Adrenal gland (tissue), 5 donors: ENCODE results near the gene ALDH1A1.

Source experiments
- POLR2A ChIP-seq, 2 donors: fragments of 450-650 bp; IDR thresholded peaks; one replicate each; pipeline ENCODE4 v1.6.1; 2017; ENCODE audit warnings: antibody characterized with exemption in 2 of 2, mild to moderate bottlenecking in 2 of 2, moderate library complexity in 1 of 2
- TF ChIP-seq, protein P1 (sequence below), 6 experiments: fragments of 450-650 bp in 4 of 6; fragments of 200-600 bp in 2 of 6; sonication (generic) in 1 of 6; IDR thresholded peaks; 1 replicate in 5 of 6; 2 replicates in 1 of 6; pipeline versions ENCODE4 v1.5.1 to v1.8.0; 2016 to 2021; ENCODE audit warnings: antibody characterized with exemption in 6 of 6, mild to moderate bottlenecking in 2 of 6, moderate library complexity in 1 of 6
- donor health status: DM: no; HTN: no; CAD: no.

DNA sequence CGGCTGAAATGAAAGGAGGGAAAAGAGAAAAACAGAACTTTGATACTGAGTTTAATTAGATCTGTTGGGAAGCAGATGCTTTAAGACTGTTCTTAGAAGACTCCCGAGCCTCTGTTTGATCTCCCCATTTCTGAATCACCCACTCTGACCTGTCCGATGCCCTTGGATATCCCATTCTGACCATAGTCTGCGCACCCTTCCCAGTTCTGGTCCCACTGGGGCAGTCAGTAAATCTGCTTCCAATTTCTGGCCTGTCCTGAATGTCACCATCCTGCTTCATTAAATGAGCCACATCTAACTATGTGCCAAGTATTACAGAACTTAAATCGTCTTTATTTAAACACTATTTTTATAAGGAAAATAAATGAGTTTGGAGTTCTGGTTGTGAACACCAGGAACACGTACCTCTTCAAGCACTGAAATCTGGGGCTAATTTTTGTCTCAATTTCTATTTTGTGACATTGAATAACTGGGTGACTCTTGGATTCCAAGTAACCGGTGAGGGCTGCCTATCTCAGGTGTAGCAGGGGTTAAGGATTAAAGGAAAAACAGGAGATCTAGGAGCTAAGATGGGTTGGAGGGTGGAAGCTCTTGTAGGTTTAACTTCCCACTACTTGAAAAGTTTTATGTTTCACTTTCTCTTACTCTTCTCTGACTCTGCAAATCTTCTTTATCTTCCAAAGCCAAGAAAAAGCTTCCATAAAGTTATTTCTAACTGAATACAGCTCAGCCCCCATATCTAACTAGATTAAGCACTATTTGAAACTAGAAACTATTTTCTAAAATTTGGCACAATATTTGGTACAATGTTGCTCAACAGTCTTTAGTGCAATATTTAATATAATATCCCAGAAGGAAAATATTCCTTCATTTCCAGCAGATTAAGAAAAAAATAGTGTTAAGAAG lies 40.1 kb downstream of the ALDH1A1 start:
- TF ChIP-seq, protein P1, sequence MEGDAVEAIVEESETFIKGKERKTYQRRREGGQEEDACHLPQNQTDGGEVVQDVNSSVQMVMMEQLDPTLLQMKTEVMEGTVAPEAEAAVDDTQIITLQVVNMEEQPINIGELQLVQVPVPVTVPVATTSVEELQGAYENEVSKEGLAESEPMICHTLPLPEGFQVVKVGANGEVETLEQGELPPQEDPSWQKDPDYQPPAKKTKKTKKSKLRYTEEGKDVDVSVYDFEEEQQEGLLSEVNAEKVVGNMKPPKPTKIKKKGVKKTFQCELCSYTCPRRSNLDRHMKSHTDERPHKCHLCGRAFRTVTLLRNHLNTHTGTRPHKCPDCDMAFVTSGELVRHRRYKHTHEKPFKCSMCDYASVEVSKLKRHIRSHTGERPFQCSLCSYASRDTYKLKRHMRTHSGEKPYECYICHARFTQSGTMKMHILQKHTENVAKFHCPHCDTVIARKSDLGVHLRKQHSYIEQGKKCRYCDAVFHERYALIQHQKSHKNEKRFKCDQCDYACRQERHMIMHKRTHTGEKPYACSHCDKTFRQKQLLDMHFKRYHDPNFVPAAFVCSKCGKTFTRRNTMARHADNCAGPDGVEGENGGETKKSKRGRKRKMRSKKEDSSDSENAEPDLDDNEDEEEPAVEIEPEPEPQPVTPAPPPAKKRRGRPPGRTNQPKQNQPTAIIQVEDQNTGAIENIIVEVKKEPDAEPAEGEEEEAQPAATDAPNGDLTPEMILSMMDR (IDR thresholded peaks at IDR 0.05) = no peak
- TF ChIP-seq POLR2A (IDR thresholded peaks at IDR 0.05) = no peak
